HEK293T (cell line): ENCODE measurements around the gene LAPTM4A.

Experiments used
- CTCF ChIA-PET: fragments of 350-600 bp; formaldehyde crosslinking; extraction: SDS; loops from one replicate; lab custom pipeline; 2021; ENCODE audit warnings: antibody characterized with exemption, inconsistent platforms; lab: Yijun Ruan, JAX
- POLR2A ChIA-PET: fragments of 350-600 bp; formaldehyde crosslinking; extraction: SDS; loops from one replicate; lab custom pipeline; 2020; ENCODE audit warnings: antibody characterized with exemption, inconsistent platforms; lab: Yijun Ruan, JAX
- DNase-seq: peaks from one replicate; pipeline ENCODE4 v3.0.0; 2012; ENCODE audit warnings: mixed read lengths; ENCODE audit errors: extremely low spot score
- ARNT ChIP-seq: fragments of 450-650 bp; IDR thresholded peaks from 2 replicates; pipeline ENCODE4 v1.6.1; 2017; ENCODE audit warnings: mild to moderate bottlenecking
- BHLHE40 ChIP-seq: fragments of 450-650 bp; IDR thresholded peaks from 2 replicates; pipeline ENCODE4 v1.6.1; 2016; ENCODE audit warnings: mild to moderate bottlenecking, moderate library complexity, borderline replicate concordance
- CTBP1 ChIP-seq: fragments of 450-650 bp; IDR thresholded peaks from 2 replicates; pipeline ENCODE4 v1.6.1; 2016; ENCODE audit warnings: borderline replicate concordance
- ELF4 ChIP-seq: fragments of 450-650 bp; IDR thresholded peaks from 2 replicates; pipeline ENCODE4 v1.6.1; 2017; ENCODE audit warnings: antibody characterized with exemption
- FOXA1 ChIP-seq: fragments of 450-650 bp; IDR thresholded peaks from 2 replicates; pipeline ENCODE4 v1.6.1; 2016; ENCODE audit warnings: mild to moderate bottlenecking
- FOXK2 ChIP-seq: fragments of 450-650 bp; IDR thresholded peaks from 2 replicates; pipeline ENCODE4 v1.6.1; 2016; ENCODE audit warnings: mild to moderate bottlenecking
- FOXM1 ChIP-seq: fragments of 450-650 bp; IDR thresholded peaks from 2 replicates; pipeline ENCODE4 v1.6.1; 2017; ENCODE audit warnings: mild to moderate bottlenecking, borderline replicate concordance
- HDGF ChIP-seq: fragments of 450-650 bp; IDR thresholded peaks from 2 replicates; pipeline ENCODE4 v1.6.1; 2017; ENCODE audit warnings: antibody characterized with exemption, borderline replicate concordance
- L3MBTL2 ChIP-seq: fragments of 450-650 bp; conservative IDR thresholded peaks from 2 replicates; pipeline ENCODE4 v1.6.1; 2016; ENCODE audit warnings: mild to moderate bottlenecking
- LEF1 ChIP-seq: fragments of 450-650 bp; IDR thresholded peaks from 2 replicates; pipeline ENCODE4 v1.6.1; 2017; ENCODE audit warnings: mild to moderate bottlenecking, borderline replicate concordance
- NFRKB ChIP-seq: fragments of 450-650 bp; IDR thresholded peaks from 2 replicates; pipeline ENCODE4 v1.6.1; 2016; ENCODE audit warnings: mild to moderate bottlenecking, moderate library complexity
- PKNOX1 ChIP-seq: fragments of 450-650 bp; IDR thresholded peaks from 2 replicates; pipeline ENCODE4 v1.6.1; 2016
- SP1 ChIP-seq: fragments of 450-650 bp; IDR thresholded peaks from 2 replicates; pipeline ENCODE4 v1.6.1; 2017
- SUZ12 ChIP-seq: fragments of 450-650 bp; IDR thresholded peaks from 2 replicates; pipeline ENCODE4 v1.6.1; 2016; ENCODE audit warnings: mild to moderate bottlenecking
- TARDBP ChIP-seq: fragments of 450-650 bp; IDR thresholded peaks from 2 replicates; pipeline ENCODE4 v1.6.1; 2016
- ZNF384 ChIP-seq: fragments of 450-650 bp; IDR thresholded peaks from 2 replicates; pipeline ENCODE4 v1.6.1; 2016

Gene LAPTM4A

GRCh38 chr2:20016346-20016745 is 35.1 kb downstream of the LAPTM4A start:
- TF ChIP-seq ELF4 = no peak
- no peak for TF ChIP-seq NFRKB
- no peak for TF ChIP-seq TARDBP
- no peak for TF ChIP-seq PKNOX1
- TF ChIP-seq L3MBTL2 = no peak
- no peak for TF ChIP-seq FOXA1
- TF ChIP-seq FOXK2 = no peak
- TF ChIP-seq SUZ12 = no peak
- TF ChIP-seq ZNF384 = no peak
- no peak for TF ChIP-seq ARNT
- TF ChIP-seq HDGF = no peak
- no peak for TF ChIP-seq BHLHE40
- TF ChIP-seq SP1 = no peak
- no peak for TF ChIP-seq LEF1
- TF ChIP-seq CTBP1 = no peak
- no peak for TF ChIP-seq FOXM1
- ChIA-PET POLR2A (no interaction called here), CTCF (interaction anchor here (1.0 to 1.3 kb wide), 3 partner anchors 28 to 79 kb away, joined by 4 to 9 read pairs (median 7); no protein-coding TSS in a partner anchor)

GRCh38 chr2:20015482-20016083 is 35.8 kb downstream of the LAPTM4A start:
- POLR2A ChIA-PET = interaction anchor here (0.9 kb wide), 1 partner anchor 37 kb away, joined by 3 read pairs; no protein-coding TSS in a partner anchor
- TF ChIP-seq SUZ12 = no peak
- no peak for TF ChIP-seq SP1
- no peak for TF ChIP-seq CTBP1
- no peak for TF ChIP-seq FOXK2
- TF ChIP-seq TARDBP = no peak
- no peak for TF ChIP-seq NFRKB
- TF ChIP-seq FOXA1 = no peak
- no peak for TF ChIP-seq ZNF384
- TF ChIP-seq ELF4 = no peak
- TF ChIP-seq HDGF = no peak
- TF ChIP-seq BHLHE40 = no peak
- peak; percentile 51 for DNase-seq
- CTCF ChIA-PET = interaction anchor here (0.6 to 1.8 kb wide), 20 partner anchors 12 to 572 kb away, joined by 3 to 10 read pairs (median 4); partner anchors contain the start of gene LAPTM4A

More at GRCh38 chr2:20016346-20016745, 35.1 kb downstream of the LAPTM4A start:
- no peak for DNase-seq

GRCh38 chr2:20013126-20013849 is 38.1 kb downstream of the LAPTM4A start:
- CTCF ChIA-PET = interaction anchor here (0.7 kb wide), 1 partner anchor 39 kb away, joined by 3 read pairs; no protein-coding TSS in a partner anchor
- POLR2A ChIA-PET = no interaction called here
- no peak for TF ChIP-seq BHLHE40
- no peak for DNase-seq

- peak; percentile 45 for DNase-seq
- TF ChIP-seq BHLHE40 (no peak), SP1 (no peak), ELF4 (no peak), NFRKB (no peak), ZNF384 (no peak), TARDBP (no peak), L3MBTL2 (no peak), PKNOX1 (no peak), FOXK2 (no peak), FOXA1 (no peak), LEF1 (no peak), HDGF (no peak), ARNT (no peak), CTBP1 (no peak), FOXM1 (no peak), SUZ12 (no peak)
- POLR2A ChIA-PET = no interaction called here
- CTCF ChIA-PET = interaction anchor here (0.7 kb wide), 1 partner anchor 38 kb away, joined by 3 read pairs; no protein-coding TSS in a partner anchor
Measured at GRCh38 chr2:20012282-20013125, 38.9 kb downstream of the LAPTM4A start, which contains the start of gene MATN3. MATN3 (minus strand) TSS chr2:20012668; CDS start chr2:20012631, 37 bp downstream.

GRCh38 chr2:20012032-20012281 is 39.5 kb downstream of the LAPTM4A start:
- ChIA-PET POLR2A (no interaction called here), CTCF (interaction anchor here (0.6 kb wide), 1 partner anchor 28 kb away, joined by 3 read pairs; no protein-coding TSS in a partner anchor)
- TF ChIP-seq CTBP1 (no peak), ZNF384 (no peak), HDGF (no peak), LEF1 (no peak), SP1 (no peak), L3MBTL2 (no peak)
- DNase-seq = no peak
